Mammary epithelial cell (primary cell): ENCODE results near the gene KIAA1614.

Source experiments
- EZH2 ChIP-seq: IDR thresholded peaks from 2 replicates; pipeline ENCODE4 v1.6.1; 2012; ENCODE audit warnings: low read length, inconsistent platforms, borderline replicate concordance
- TF ChIP-seq, protein P1 (sequence below), 2 donors: IDR thresholded peaks in 1 of 2; conservative IDR thresholded peaks in 1 of 2; 2 replicates each; pipeline ENCODE4 v1.5.1; 2011 to 2012; ENCODE audit warnings: inconsistent platforms in 2 of 2, low read length in 2 of 2, mild to moderate bottlenecking in 2 of 2, control low read depth in 1 of 2, low read depth in 1 of 2; ENCODE audit not compliant: insufficient read depth in 1 of 2; ENCODE audit errors: extremely low read depth in 1 of 2

DNA sequence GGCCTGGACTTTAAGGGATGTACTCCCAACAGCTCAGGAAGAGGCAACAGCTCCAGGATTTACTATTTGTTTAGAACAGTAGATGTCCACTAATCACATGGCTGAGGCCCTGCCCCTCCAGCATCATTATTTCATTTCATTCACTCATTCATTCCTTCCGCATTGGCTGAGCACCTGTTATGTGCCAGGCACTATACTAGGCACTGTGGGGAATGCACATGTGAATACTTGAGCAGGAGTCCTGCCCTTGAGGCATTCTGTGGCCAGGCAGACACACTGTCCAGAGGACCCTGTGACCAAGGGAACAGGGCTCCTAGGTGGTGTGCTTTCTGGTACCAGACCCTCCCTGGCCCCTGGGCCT lies 24.3 kb downstream of the KIAA1614 start:
- TF ChIP-seq, protein P1, sequence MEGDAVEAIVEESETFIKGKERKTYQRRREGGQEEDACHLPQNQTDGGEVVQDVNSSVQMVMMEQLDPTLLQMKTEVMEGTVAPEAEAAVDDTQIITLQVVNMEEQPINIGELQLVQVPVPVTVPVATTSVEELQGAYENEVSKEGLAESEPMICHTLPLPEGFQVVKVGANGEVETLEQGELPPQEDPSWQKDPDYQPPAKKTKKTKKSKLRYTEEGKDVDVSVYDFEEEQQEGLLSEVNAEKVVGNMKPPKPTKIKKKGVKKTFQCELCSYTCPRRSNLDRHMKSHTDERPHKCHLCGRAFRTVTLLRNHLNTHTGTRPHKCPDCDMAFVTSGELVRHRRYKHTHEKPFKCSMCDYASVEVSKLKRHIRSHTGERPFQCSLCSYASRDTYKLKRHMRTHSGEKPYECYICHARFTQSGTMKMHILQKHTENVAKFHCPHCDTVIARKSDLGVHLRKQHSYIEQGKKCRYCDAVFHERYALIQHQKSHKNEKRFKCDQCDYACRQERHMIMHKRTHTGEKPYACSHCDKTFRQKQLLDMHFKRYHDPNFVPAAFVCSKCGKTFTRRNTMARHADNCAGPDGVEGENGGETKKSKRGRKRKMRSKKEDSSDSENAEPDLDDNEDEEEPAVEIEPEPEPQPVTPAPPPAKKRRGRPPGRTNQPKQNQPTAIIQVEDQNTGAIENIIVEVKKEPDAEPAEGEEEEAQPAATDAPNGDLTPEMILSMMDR (conservative IDR thresholded peaks at IDR 0.05 in 1 of 2, IDR thresholded peaks at IDR 0.05 in 1 of 2; ENCODE audit: extremely low read depth in 1 of 2, insufficient read depth in 1 of 2, low read depth in 1 of 2, low read length in 2 of 2), result no peak
- TF ChIP-seq EZH2, result no peak
